ENCODE data around the gene EPN1. TPM values are rescaled to one million over a fixed set of nuclear protein-coding genes. Genes with fewer than 3 reads are reported as not detected.

The EPN1 gene
- total and polyA plus RNA-seq, 2 of the 8 experiments (the other 6 are each of a cell fraction or from before 2014, with no cell fraction given), result 49.6 to 200 TPM

DNA sequence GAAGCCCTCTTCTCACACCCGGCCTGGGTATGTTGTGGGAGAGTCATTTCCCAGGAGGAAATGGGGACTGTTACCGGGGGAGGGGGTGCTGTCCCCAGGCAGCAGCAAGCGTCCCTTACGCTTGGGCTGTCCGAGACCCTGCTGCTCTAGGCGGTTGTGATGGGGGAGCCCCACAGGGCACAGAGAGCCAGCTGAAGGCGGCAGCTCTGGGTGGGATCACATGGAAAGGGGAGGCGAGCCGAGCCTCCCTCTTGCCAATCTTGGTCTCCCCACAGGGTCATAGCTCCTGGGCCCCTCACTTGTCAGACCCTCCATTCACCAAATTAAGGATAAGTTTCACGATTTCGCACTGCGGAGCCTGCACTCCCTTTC, 22.0 kb downstream of the EPN1 start:
- ChIA-PET CTCF (ENCODE audit: partially characterized antibody) (no interaction called here), POLR2A (ENCODE audit: partially characterized antibody) (no interaction called here)
- Histone ChIP-seq H2BK15ac (ENCODE audit: low read length) (no peak overlapping the region), H4K20me1 (replicated peaks in 1 of 2; ENCODE audit: control insufficient read depth in 1 of 2, insufficient read depth in 2 of 2, low read length in 2 of 2) (peaks cover 0 to 4% of the 10 kb centered on the region in 2 experiments), H3K56ac (replicated peaks; ENCODE audit: insufficient read length, low read depth, low read length) (no peak overlapping the region), H3K9ac (replicated peaks in 1 of 4; ENCODE audit: extremely low read depth in 1 of 4, low read depth in 3 of 4, low read length in 3 of 4) (no peak overlapping the region), H3K23me2 (ENCODE audit: low read depth, low read length) (no peaks in the 10 kb centered on the region), H4K8ac (ENCODE audit: extremely low read depth, insufficient read depth, low read length) (no peak overlapping the region), H3K14ac (ENCODE audit: insufficient read length) (no peak overlapping the region), H3K4me2 (ENCODE audit: insufficient read depth in 1 of 2, low read depth in 2 of 2, low read length in 2 of 2) (no peak overlapping the region), H3K18ac (ENCODE audit: extremely low read depth, low read length) (no peak overlapping the region), H3K4me1 (replicated peaks in 1 of 4; ENCODE audit: control insufficient read depth in 3 of 4, insufficient read depth in 4 of 4, low read length in 3 of 4) (no peaks in the 10 kb centered on the region; a peak in 1 of 7 replicates), H3K9me3 (ENCODE audit: insufficient read depth in 2 of 2, low read depth in 1 of 2, low read length in 1 of 2) (peaks cover 0 to 3% of the 10 kb centered on the region in 2 experiments; a peak in 1 of 4 replicates), H3K27me3 (replicated peaks in 1 of 4; ENCODE audit: control insufficient read depth in 3 of 4, extremely low read depth in 1 of 4, insufficient read depth in 3 of 4, low read length in 3 of 4) (no peaks in the 10 kb centered on the region), H4K91ac (replicated peaks; ENCODE audit: insufficient read length, low read length) (no peak overlapping the region), H3K27ac (ENCODE audit: low read depth, low read length) (no peak overlapping the region), H3K4ac (replicated peaks; ENCODE audit: insufficient read length, low read depth, low read length) (no peak overlapping the region), H2BK12ac (ENCODE audit: low read depth, low read length) (no peak overlapping the region), H3K79me1 (ENCODE audit: low read depth, low read length) (no peaks in the 10 kb centered on the region), H2AK5ac (ENCODE audit: low read depth, low read length) (no peak overlapping the region), H3K79me2 (ENCODE audit: control insufficient read depth in 1 of 2, insufficient read depth in 2 of 2, low read length in 2 of 2) (no peaks in the 10 kb centered on the region), H4K5ac (ENCODE audit: insufficient read length, low read depth, low read length) (no peak overlapping the region), H3K4me3 (ENCODE audit: extremely low read depth in 1 of 4, insufficient read depth in 2 of 4, low read depth in 3 of 4, low read length in 4 of 4) (no peak overlapping the region), H2BK20ac (ENCODE audit: low read length) (no peak overlapping the region), H2BK120ac (replicated peaks; ENCODE audit: low read depth, low read length) (no peak overlapping the region), H3K23ac (ENCODE audit: insufficient read length) (no peak overlapping the region), H2AFZ (ENCODE audit: low read length) (no peak overlapping the region), H2BK5ac (ENCODE audit: low read depth, low read length) (no peak overlapping the region), H3K36me3 (ENCODE audit: control insufficient read depth in 2 of 4, insufficient read depth in 4 of 4, low read length in 3 of 4) (peaks cover 2 to 23% (median 15%) of the 10 kb centered on the region in 4 experiments; a peak in 6 of 8 replicates)
- DNase-seq (ENCODE audit: low read depth in 1 of 2, low spot score in 2 of 2) (no peak), FAIRE-seq (no peak)
- WGBS, 2 experiments (ENCODE audit: extremely low coverage in 1 of 2, insufficient coverage in 1 of 2, insufficient read length in 1 of 2, insufficient replicate concordance in 2 of 2, low coverage in 1 of 2, low lambda C conversion rate in 2 of 2, missing lambda C conversion rate in 1 of 2), result 91% methylated on average over 12 of the region's 12 CpGs; no CpG with 5 or more reads in 1 of the 2 experiments
- TF ChIP-seq TEAD4 (IDR thresholded peaks at IDR 0.05; ENCODE audit: low read depth, low read length) (no peak), KDM5A (IDR thresholded peaks at IDR 0.05; ENCODE audit: low read length) (no peak), JUN (IDR thresholded peaks at IDR 0.05; ENCODE audit: low read depth, low read length) (no peak), POLR2A (IDR thresholded peaks at IDR 0.05; ENCODE audit: control extremely low read depth in 1 of 2, low read depth in 2 of 2, low read length in 2 of 2) (no peak), EP300 (IDR thresholded peaks at IDR 0.05; ENCODE audit: borderline replicate concordance in 1 of 2, low read depth in 2 of 2, low read length in 2 of 2) (no peak), NANOG (IDR thresholded peaks at IDR 0.05; ENCODE audit: insufficient read depth, low read depth, low read length, poor library complexity, severe bottlenecking) (no peak), TAF7 (optimal IDR thresholded peaks at IDR 0.05; ENCODE audit: borderline replicate concordance, low read depth, low read length) (no peak), SIN3A (conservative IDR thresholded peaks at IDR 0.05 in 1 of 2, IDR thresholded peaks at IDR 0.05 in 1 of 2; ENCODE audit: low read depth in 1 of 2, low read length in 2 of 2) (no peak), EZH2 (IDR thresholded peaks at IDR 0.05; ENCODE audit: low read depth, low read length, severe bottlenecking) (no peak), BRCA1 (IDR thresholded peaks at IDR 0.05; ENCODE audit: low read depth, low read length) (no peak), CEBPB (IDR thresholded peaks at IDR 0.05; ENCODE audit: low read depth, low read length) (no peak), FOSL1 (IDR thresholded peaks at IDR 0.05; ENCODE audit: insufficient read depth, low read depth, low read length) (no peak)
- TF ChIP-seq, protein P1, sequence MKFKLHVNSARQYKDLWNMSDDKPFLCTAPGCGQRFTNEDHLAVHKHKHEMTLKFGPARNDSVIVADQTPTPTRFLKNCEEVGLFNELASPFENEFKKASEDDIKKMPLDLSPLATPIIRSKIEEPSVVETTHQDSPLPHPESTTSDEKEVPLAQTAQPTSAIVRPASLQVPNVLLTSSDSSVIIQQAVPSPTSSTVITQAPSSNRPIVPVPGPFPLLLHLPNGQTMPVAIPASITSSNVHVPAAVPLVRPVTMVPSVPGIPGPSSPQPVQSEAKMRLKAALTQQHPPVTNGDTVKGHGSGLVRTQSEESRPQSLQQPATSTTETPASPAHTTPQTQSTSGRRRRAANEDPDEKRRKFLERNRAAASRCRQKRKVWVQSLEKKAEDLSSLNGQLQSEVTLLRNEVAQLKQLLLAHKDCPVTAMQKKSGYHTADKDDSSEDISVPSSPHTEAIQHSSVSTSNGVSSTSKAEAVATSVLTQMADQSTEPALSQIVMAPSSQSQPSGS (IDR thresholded peaks at IDR 0.05; ENCODE audit: low read length), result no peak

Measured in H1 (cell line).